ENCODE data around the gene GLTP. TPM values are rescaled to one million over a fixed set of nuclear protein-coding genes. Genes with fewer than 3 reads are reported as not detected.
A peak's percentile ranks its signal among the peaks of the same experiment; 100 is the strongest.

The GLTP gene
- total RNA-seq, 1 experiment from 2014 or later = 15.5 TPM

DNA sequence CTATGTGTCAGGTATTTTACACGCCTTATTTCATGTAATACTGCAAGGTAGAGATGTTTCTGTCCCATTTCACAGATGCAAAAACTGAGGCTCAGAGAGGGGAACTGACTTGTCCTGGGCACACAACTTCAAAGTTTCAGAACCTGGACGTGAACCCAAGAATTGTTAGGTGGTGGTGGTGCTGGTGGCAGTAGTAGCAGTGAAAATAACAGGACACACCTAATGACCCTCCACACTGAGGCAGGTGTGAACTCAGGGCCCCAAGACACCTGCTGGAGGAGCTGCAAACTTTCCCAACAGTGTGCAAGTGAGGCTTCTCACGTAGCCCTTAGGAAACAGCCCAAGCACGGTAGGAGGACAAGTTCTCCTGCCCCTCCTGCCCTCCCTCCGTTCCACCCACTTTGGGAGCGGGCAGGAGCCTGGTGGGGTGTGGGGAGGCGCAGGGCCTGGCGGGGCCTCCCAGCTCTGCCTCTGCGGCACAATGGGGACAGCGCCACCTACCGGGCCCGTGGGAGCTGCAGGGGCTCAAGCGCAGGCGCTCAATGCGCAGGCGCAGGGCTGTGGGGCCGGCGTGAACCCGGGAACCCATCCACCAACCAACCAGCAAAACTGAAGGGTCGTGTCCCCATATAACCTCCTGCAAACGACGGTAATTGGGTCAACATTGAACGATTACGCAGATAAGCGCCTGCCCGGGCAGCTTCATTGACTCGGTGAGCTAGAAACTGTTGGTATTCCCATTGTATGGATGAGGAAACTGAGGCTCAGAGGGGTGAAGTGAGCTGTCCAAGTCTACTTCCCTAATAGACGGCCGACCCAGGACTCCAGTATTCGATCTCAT lies 35.1 kb downstream of the GLTP start:
- Histone ChIP-seq H3K4ac (ENCODE audit: low read depth, low read length) (no peak overlapping the region), H3K9ac (ENCODE audit: extremely low read depth, insufficient read length, low read length) (no peak overlapping the region), H3K23ac (ENCODE audit: insufficient read length, low read depth, low read length) (no peak overlapping the region), H3K4me1 (ENCODE audit: insufficient read depth, low read length) (no peaks in the 10 kb centered on the region), H4K5ac (ENCODE audit: insufficient read length, low read depth, low read length) (no peak overlapping the region), H3K4me2 (ENCODE audit: insufficient read depth, insufficient read length, low read length) (peak overlapping the region; percentile 28), H3K18ac (ENCODE audit: insufficient read length, low read depth, low read length) (no peak overlapping the region), H3K79me1 (ENCODE audit: insufficient read depth, low read depth, low read length, poor library complexity, severe bottlenecking) (no peaks in the 10 kb centered on the region), H2BK120ac (ENCODE audit: low read depth, low read length, poor library complexity, severe bottlenecking) (no peak overlapping the region), H2BK5ac (ENCODE audit: insufficient read length, low read length) (no peak overlapping the region), H4K20me1 (ENCODE audit: control insufficient read depth, insufficient read depth, insufficient read length) (no peaks in the 10 kb centered on the region), H4K91ac (ENCODE audit: insufficient read length, low read depth, low read length) (no peak overlapping the region), H2BK12ac (ENCODE audit: insufficient read length, low read depth, low read length) (no peak overlapping the region), H2BK15ac (ENCODE audit: low read depth, low read length) (no peak overlapping the region), H2BK20ac (ENCODE audit: low read depth, low read length, poor library complexity, severe bottlenecking) (no peak overlapping the region), H3K23me2 (ENCODE audit: insufficient read length, low read depth, low read length, poor library complexity, severe bottlenecking) (peaks cover 2% of the 10 kb centered on the region), H3K56ac (ENCODE audit: insufficient read length, low read depth, low read length) (no peak overlapping the region), H3K9me3 (ENCODE audit: control insufficient read depth, low read depth, low read length) (no peaks in the 10 kb centered on the region), H2AK5ac (ENCODE audit: insufficient read length, low read length) (no peak overlapping the region), H2AFZ (ENCODE audit: low read length) (no peak overlapping the region), H3K79me2 (ENCODE audit: insufficient read depth, low read length) (no peaks in the 10 kb centered on the region), H4K8ac (replicated peaks; ENCODE audit: insufficient read length, low read depth, low read length) (no peak overlapping the region), H3K27ac (ENCODE audit: insufficient read length, low read depth, low read length) (no peak overlapping the region), H3T11ph (ENCODE audit: low read length) (no peak overlapping the region), H3K27me3 (ENCODE audit: insufficient read depth, low read length) (no peaks in the 10 kb centered on the region), H3K14ac (ENCODE audit: insufficient read depth, low read length) (no peak overlapping the region)
- peak; percentile 95 for DNase-seq
- Mint-ChIP-seq H3K27ac (no peak overlapping the region), H3K27me3 (ENCODE audit: low read depth) (no peaks in the 10 kb centered on the region), H3K4me3 (peak overlapping the region in 1 of 2 experiments; percentile 53; a peak in 2 of 5 replicates), H3K36me3 (ENCODE audit: insufficient read depth in 1 of 3, low read depth in 3 of 3) (no peaks in the 10 kb centered on the region; a peak in 1 of 7 replicates), H3K9me3 (no peaks in the 10 kb centered on the region; a peak in 1 of 5 replicates), H3K4me1 (peaks cover 8 to 13% of the 10 kb centered on the region in 2 experiments)
- TF ChIP-seq, protein P1, sequence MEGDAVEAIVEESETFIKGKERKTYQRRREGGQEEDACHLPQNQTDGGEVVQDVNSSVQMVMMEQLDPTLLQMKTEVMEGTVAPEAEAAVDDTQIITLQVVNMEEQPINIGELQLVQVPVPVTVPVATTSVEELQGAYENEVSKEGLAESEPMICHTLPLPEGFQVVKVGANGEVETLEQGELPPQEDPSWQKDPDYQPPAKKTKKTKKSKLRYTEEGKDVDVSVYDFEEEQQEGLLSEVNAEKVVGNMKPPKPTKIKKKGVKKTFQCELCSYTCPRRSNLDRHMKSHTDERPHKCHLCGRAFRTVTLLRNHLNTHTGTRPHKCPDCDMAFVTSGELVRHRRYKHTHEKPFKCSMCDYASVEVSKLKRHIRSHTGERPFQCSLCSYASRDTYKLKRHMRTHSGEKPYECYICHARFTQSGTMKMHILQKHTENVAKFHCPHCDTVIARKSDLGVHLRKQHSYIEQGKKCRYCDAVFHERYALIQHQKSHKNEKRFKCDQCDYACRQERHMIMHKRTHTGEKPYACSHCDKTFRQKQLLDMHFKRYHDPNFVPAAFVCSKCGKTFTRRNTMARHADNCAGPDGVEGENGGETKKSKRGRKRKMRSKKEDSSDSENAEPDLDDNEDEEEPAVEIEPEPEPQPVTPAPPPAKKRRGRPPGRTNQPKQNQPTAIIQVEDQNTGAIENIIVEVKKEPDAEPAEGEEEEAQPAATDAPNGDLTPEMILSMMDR (conservative IDR thresholded peaks at IDR 0.05) = peak; percentile 100
- WGBS (ENCODE audit: extremely low coverage, insufficient read length, low lambda C conversion rate) = no CpG with 5 or more reads among the region's 30 CpGs

All from H9 (cell line).